HT-29 (cell line): ENCODE data around the gene NRXN3. TPM values are rescaled to one million over a fixed set of nuclear protein-coding genes. Genes with fewer than 3 reads are reported as not detected.

Experiments
- DNase-seq: peaks from one replicate; pipeline ENCODE4 v3.0.0-alpha.2; 2015; ENCODE audit warnings: low spot score
- total RNA-seq: library from RNA; depleted of rRNA; stranded (reverse); fragments of >200 nt; shearing (Covaris generic); gene quantifications from 2 replicates; pipeline ENCODE4 v1.2.3, GENCODE V29; 2014

The NRXN3 gene
- total RNA-seq, 1 experiment from 2014 or later, result not detected

- no peak for DNase-seq
These were observed 467.3 kb downstream of the NRXN3 start for GRCh38 chr14:78637489-78637888.

GRCh38 chr14:78637908-78638475 is 467.8 kb downstream of the NRXN3 start:
- DNase-seq, result no peak

GRCh38 chr14:78638926-78639325 is 468.8 kb downstream of the NRXN3 start:
- no peak for DNase-seq

- DNase-seq, result no peak
These were observed 474.8 kb downstream of the NRXN3 start for GRCh38 chr14:78644824-78645559.

GRCh38 chr14:78652727-78653126 is 482.6 kb downstream of the NRXN3 start:
- no peak for DNase-seq

- DNase-seq, result no peak
These were observed 483.0 kb downstream of the NRXN3 start for GRCh38 chr14:78653173-78653572.

GRCh38 chr14:78657451-78657850 is 487.3 kb downstream of the NRXN3 start:
- DNase-seq, result no peak

GRCh38 chr14:78664841-78665240 is 494.7 kb downstream of the NRXN3 start:
- no peak for DNase-seq

- DNase-seq, result no peak
These were observed 496.3 kb downstream of the NRXN3 start for GRCh38 chr14:78666336-78667056.

GRCh38 chr14:78667141-78667540 is 497.0 kb downstream of the NRXN3 start:
- DNase-seq, result no peak

GRCh38 chr14:78673845-78674244 is 503.7 kb downstream of the NRXN3 start:
- no peak for DNase-seq

- no peak for DNase-seq
These were observed 504.6 kb downstream of the NRXN3 start for GRCh38 chr14:78674820-78675219.

- no peak for DNase-seq
These were observed 513.0 kb downstream of the NRXN3 start for GRCh38 chr14:78683206-78683605.

GRCh38 chr14:78683981-78684380 is 513.8 kb downstream of the NRXN3 start:
- DNase-seq, result no peak

- no peak for DNase-seq
These were observed 518.3 kb downstream of the NRXN3 start for GRCh38 chr14:78688503-78688902.

GRCh38 chr14:78690836-78691235 is 520.7 kb downstream of the NRXN3 start:
- no peak for DNase-seq

GRCh38 chr14:78697341-78697740 is 527.2 kb downstream of the NRXN3 start:
- peak; percentile 26 for DNase-seq

- no peak for DNase-seq
These were observed 528.8 kb downstream of the NRXN3 start for GRCh38 chr14:78698991-78699390.

- peak; percentile 1 for DNase-seq
These were observed 530.1 kb downstream of the NRXN3 start for GRCh38 chr14:78700236-78700635.

- no peak for DNase-seq
These were observed 531.1 kb downstream of the NRXN3 start for GRCh38 chr14:78701246-78701645.

GRCh38 chr14:78704965-78705364 is 534.8 kb downstream of the NRXN3 start:
- no peak for DNase-seq

GRCh38 chr14:78705989-78706388 is 535.8 kb downstream of the NRXN3 start:
- no peak for DNase-seq
